GM19452 (cell line): ENCODE data around the gene NRG2.

Experiments
- ATAC-seq: cut with Tn5 transposase; IDR thresholded peaks from one replicate; pipeline ENCODE4 v1.9.1; 2021; ENCODE audit not compliant: unreplicated experiment

Gene NRG2

GRCh38 chr5:140013536-140013935, 29.6 kb downstream of the NRG2 start:
- no peak for ATAC-seq

DNA sequence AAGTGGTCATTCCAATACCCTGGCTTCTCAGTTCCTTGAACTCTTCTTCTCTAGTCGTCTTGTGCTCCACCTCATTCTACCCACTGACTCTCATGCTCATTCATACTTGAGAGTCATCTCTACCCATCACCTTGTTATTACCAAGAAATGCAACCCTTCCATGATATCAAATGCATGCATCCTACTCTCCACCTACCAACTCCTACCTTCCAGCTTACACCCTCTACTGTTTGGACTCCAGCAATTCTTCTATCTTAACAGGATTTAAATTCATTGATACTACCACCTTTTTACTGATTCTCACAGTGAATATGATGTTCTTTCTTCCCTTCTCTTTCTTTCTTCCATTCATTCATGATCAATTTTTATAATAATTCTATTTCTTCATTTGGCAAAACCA, 30.7 kb downstream of the NRG2 start:
- no peak for ATAC-seq

- ATAC-seq, result peak; percentile 91
These were observed 31.7 kb downstream of the NRG2 start for GRCh38 chr5:140011297-140011802.

DNA sequence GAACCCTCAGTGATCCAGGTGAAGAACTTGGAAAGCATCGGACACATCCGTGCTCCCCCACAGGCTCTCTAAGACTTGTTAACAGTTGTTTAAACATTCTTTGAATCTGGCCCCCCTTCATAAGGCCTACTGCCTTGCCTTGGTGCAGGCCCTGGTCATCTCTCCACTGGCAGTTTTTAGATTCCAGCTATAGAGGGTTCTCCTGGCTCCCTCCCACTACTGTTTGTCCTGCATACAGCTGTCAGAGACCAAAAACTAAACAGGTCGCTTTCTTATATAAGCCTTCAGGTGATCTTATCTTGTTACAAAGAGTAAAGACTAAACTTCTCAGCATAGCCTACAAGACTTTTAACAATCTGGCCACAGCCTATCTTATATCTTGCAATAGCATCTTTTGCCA, 32.3 kb downstream of the NRG2 start:
- ATAC-seq, result no peak

GRCh38 chr5:140007311-140007710, 35.8 kb downstream of the NRG2 start:
- no peak for ATAC-seq

DNA sequence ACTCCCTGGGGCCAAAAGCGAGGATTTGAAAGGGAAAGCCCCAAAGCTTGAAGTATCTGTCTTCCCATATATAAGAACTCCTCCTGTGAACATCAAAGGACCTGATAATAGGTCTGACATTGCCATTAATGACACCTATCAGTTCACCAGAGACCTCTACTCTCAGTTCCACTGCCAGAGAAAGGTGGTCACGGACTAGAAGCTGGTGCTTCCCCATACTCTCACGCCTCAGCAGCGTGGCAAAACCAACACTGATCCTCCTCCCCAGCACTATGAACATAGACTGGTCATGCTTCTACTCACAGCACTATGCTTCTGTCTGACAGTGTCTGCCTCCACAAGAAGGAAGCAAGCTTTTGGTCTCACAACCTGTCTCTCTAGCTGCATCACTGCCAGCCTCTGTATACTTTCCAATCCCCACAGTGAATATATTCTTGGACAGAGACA, 37.9 kb downstream of the NRG2 start:
- ATAC-seq, result peak; percentile 98

GRCh38 chr5:140004174-140004573, 38.9 kb downstream of the NRG2 start:
- ATAC-seq, result no peak

GRCh38 chr5:140003519-140003918, 39.6 kb downstream of the NRG2 start:
- no peak for ATAC-seq

DNA sequence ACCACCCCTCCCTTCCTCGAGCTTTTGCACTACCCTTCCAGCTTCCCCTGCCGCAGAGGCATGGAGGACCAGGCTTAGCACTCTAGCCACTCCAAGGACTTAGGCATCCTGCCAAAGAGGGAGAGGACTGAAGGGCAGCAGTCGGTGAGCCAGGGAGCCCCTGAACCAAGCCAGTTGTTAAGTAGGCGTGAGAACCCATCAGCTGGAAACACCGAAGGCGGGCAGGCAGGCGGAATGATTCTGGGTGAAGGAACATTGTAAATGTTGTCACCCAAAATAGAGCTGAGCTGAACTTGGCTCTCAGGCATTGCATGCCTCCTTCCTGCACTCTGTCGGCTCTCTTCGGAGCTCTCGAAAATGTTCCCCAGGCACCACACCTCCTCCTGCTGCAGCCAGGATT, 42.8 kb downstream of the NRG2 start:
- no peak for ATAC-seq

DNA sequence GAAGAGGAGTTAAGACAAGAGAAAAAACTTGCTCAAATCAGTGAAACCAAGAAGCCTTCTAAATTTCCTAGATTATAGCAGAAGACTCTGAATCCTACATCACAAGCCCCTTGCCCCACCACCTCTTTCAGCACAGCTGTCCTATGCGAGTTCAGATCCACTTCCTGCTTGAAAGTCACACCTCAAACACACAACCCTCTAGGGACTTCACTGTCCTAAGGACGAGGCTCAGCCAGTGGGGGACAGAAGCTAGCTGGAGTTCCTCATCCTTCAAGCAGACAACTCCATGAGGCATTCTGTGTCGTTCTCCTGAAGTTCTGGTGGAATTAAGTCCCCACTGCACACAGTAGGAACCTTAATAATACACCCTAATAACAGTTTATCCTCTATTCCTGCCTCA, 44.3 kb downstream of the NRG2 start:
- ATAC-seq, result peak; percentile 64

DNA sequence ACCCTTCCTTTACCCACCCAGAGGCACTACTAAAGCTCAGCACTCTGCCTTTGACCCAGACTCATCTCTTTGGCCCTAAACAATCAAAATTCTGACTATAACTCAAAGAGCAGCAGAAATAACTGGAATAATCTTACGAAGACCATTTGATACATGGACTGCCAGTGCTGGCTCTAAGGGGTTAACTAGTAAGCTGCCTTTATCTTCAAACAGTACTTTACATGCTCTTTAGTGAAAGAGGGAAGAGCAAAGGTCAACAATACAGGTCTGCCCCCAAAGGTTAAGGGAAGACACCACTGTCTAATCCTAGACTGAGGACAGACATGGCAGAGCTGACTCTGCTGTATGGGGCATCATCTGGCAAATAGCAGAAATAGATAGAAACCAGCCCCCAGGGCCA, 45.8 kb downstream of the NRG2 start:
- ATAC-seq, result no peak

GRCh38 chr5:139995929-139996328, 47.2 kb downstream of the NRG2 start:
- ATAC-seq, result no peak

GRCh38 chr5:139994234-139994633, 48.9 kb downstream of the NRG2 start:
- no peak for ATAC-seq

GRCh38 chr5:139985733-139986132, 57.4 kb downstream of the NRG2 start:
- ATAC-seq, result no peak

DNA sequence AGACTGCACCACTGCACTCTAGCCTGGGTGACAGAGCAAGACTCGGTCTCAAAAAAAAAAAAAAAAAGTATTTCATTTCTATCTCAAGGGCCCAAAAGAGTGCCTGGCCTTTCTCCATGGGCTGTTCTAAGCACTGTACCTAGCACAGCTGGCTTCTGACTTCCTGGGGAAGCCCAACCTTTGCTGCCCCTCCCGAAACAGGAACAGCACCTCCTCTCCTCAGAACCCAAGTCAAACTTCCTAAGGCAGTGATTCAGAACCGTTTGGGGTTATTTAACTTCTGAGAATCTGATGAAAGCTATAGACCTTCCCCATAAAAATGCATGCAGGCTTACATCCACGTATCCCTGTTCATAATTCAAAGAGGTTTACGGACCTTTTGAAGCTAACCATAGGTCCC, 57.8 kb downstream of the NRG2 start:
- ATAC-seq, result no peak

DNA sequence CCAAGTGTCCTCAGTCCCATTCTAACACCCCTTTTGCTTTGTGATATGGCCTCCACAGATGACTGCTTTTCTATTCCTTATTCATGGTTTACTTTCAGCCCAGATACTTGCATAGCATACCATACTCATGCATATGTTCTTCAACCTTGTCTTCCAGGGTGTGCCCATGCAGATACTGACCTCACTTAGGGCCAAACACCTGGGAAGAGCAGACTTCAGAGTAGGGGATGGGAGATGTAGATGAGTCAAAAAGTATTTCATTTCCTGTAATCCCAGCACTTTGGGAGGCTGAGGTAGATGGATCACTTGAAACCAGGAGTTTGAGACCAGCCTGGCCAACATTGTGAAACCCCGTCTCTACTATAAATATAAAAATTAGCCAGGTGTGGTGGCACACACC, 58.3 kb downstream of the NRG2 start:
- ATAC-seq, result no peak

GRCh38 chr5:139982975-139983240, 60.2 kb downstream of the NRG2 start:
- no peak for ATAC-seq

DNA sequence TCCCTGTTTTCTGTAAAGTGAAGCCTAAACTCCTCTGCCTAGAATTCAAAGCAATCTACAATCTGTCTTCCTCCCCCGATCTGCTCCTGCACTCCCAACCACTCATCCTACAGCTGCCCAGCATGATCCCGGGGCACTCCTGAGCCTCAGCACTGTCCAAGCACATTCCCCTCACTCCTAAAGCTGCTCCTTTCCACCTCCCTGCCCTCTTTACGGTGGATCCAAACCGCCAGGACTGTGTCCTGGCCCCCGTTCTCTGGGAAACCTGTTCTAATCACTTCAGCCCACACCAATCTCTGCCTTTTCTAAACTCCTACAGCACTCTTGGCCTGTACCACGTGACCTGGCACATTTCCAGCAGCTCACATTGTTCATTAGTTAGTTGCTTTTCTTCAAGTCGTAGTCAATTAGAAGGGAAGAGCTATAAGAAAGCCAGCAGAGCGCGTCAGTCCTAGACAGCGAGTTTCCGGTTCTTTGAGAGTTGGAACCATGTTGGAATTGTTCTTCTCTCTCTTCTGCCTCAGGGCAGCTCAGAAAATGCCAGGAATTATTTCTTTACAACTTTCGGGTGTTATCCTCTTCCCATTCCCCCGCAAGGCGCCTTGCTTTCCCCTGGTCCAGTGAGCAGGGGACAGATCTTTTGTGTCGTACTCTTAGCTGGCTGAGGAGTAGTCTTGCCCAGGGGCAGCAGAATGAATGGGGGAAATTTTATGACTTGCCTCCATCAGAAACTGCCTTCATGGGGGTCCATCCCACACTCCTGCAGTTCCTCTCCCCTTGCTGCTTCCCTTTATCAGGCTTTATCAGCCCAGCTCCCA, 60.7 kb downstream of the NRG2 start:
- ATAC-seq, result no peak

DNA sequence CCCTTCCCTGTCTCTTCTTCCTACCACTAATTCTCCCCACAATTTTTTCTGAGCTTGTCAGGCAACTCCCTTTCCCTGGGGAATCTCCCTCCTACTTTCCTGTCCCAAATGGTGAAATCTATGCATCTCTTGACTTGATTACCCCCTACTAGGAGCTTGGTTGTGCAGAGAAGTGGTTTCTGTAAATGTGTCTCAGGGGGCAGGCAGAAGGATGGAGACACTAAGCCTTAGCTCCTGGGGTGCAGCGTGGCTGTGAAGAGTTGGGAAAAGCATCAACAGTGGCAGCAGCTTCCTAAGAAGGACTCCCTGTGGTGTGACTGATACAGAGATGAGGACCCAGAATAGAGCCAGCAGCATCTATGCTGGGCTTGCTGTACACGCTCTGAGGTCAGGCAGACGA, 62.3 kb downstream of the NRG2 start:
- ATAC-seq, result no peak

DNA sequence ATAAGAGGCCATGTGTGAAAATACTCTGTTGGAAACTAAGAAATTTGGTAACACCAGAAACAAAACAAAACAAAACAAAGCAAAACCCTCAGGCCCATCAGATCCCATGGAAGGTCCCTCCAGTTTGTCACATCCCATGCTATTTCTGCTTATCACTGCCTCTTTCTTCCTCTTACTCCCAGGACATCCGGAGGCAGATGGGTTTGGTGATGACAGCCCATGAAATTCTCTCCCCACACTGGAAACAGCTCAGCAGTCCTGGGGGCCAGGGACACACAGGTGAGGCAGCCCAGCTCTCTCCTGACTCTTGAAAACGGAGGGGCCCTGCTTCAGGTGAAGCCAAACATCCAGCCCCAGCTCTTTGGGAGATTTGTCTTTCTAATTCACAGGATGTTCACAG, 63.2 kb downstream of the NRG2 start:
- ATAC-seq, result no peak

GRCh38 chr5:139979518-139979917, 63.6 kb downstream of the NRG2 start:
- no peak for ATAC-seq

DNA sequence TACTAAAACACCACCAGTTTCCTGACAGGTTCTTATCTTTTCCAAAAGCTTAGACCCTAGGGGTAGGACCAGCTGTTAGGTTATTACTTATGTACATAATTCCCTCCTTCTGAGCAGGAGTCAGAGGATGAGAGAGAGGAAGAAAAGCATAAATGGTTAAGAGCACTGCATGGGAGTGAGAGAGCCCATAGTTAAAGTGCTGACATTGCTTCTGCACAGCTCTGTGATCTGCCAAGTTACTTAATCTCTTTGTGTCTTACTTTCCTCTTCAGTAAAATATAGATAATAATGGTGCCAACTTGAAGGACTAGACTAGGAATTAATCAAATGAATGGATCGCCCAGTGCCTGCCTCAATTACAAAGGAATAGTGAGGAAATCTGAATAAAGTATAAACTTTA, 66.4 kb downstream of the NRG2 start:
- ATAC-seq, result no peak

- no peak for ATAC-seq
These were observed 67.2 kb downstream of the NRG2 start for GRCh38 chr5:139975942-139976341.
